ENCODE measurements around the gene TSR1. TPM values are rescaled to one million over a fixed set of nuclear protein-coding genes. Genes with fewer than 3 reads are reported as not detected.

TSR1 gene
- total and polyA plus RNA-seq, 9 of the 15 experiments (the other 6 are each of a cell fraction or from before 2014, with no cell fraction given) = 16.4 to 87.5 (median 55.2) TPM

- TF ChIP-seq NR1H2 (CRISPR knock-in tag; IDR thresholded peaks at IDR 0.05) (no peak), HCFC1 (IDR thresholded peaks at IDR 0.05; ENCODE audit: low read depth, low read length) (no peak), RERE (CRISPR knock-in tag; IDR thresholded peaks at IDR 0.05; ENCODE audit: borderline replicate concordance) (no peak)
These were observed 24.9 kb upstream of the TSR1 start (continued) for GRCh38 chr17:2361010-2361760.

GRCh38 chr17:2357931-2358434, 21.7 kb upstream of the TSR1 start:
- 85% methylated on average over 8 of the region's 10 CpGs for WGBS (ENCODE audit: insufficient coverage, low coverage, missing lambda C conversion rate)
- no peak overlapping the region for H3K4me3 ChIP-seq
- no peaks in the 10 kb centered on the region for H3K79me2 ChIP-seq (ENCODE audit: control insufficient read depth, insufficient read depth, low read length)
- no peaks in the 10 kb centered on the region for H3K36me3 ChIP-seq (ENCODE audit: control insufficient read depth, insufficient read depth, low read length)
- TF ChIP-seq POLR2G (IDR thresholded peaks at IDR 0.05; ENCODE audit: low read depth, low read length) (no peak), ZNF75A (CRISPR knock-in tag; IDR thresholded peaks at IDR 0.05) (no peak), ZNF277 (CRISPR knock-in tag; IDR thresholded peaks at IDR 0.05; ENCODE audit: borderline replicate concordance) (no peak), RHOXF2B (CRISPR knock-in tag; conservative IDR thresholded peaks at IDR 0.05) (no peak), POLR2AphosphoS5 (IDR thresholded peaks at IDR 0.05; ENCODE audit: control insufficient read depth, insufficient read depth, low read depth, low read length) (no peak)
- POLR2A ChIA-PET = no interaction called here
- intact Hi-C loops (cut with micrococcal nuclease) (no loop called here), in situ Hi-C loops (cut with MboI) (no loop called here)
- BruUV-seq (replicated peaks) = no TSS peak
- no peak overlapping the region for H2AFZ ChIP-seq (ENCODE audit: low read depth, low read length)
- CTCF ChIA-PET (ENCODE audit: low intra/inter-chr PET ratio) = no interaction called here
- no peaks in the 10 kb centered on the region for H3K9me1 ChIP-seq (ENCODE audit: control insufficient read depth, insufficient read depth, low read length)
- peaks cover 8 to 14% of the 10 kb centered on the region in 2 experiments; a peak in 4 of 5 replicates for H3K4me1 ChIP-seq (replicated peaks in 1 of 2; ENCODE audit: control insufficient read depth in 2 of 2, insufficient read depth in 2 of 2, low read length in 2 of 2)
- no peak overlapping the region for H3K4me2 ChIP-seq (ENCODE audit: insufficient read depth, low read length)
- H3K9ac ChIP-seq (ENCODE audit: insufficient read depth in 1 of 2, low read depth in 2 of 2, low read length in 2 of 2) = peak overlapping the region in 1 of 2 experiments; percentile 45; a peak in 2 of 4 replicates
- no peak overlapping the region for H3K27ac ChIP-seq (ENCODE audit: extremely low read depth, low read depth, low read length)
- no peaks in the 10 kb centered on the region; the same call in 1 of the 2 replicates for H4K20me1 ChIP-seq (replicated peaks; ENCODE audit: control insufficient read depth, insufficient read depth, low read length)
- no peaks in the 10 kb centered on the region for H3K27me3 ChIP-seq (ENCODE audit: control insufficient read depth in 2 of 2, insufficient read depth in 2 of 2, low read length in 2 of 2)
- DNase-seq (ENCODE audit: extremely low read depth in 1 of 4, low spot score in 3 of 4) = no peak
- H3K9me3 ChIP-seq (replicated peaks; ENCODE audit: control insufficient read depth, insufficient read depth, low read depth, low read length) = no peaks in the 10 kb centered on the region
- no peak for FAIRE-seq
- no peak for ATAC-seq
